Transverse colon (tissue), 4 donors: Measurements from ENCODE around the gene MSRB2. TPM values are rescaled to one million over a fixed set of nuclear protein-coding genes. Genes with fewer than 3 reads are reported as not detected.

Experiments
- DNase-seq: peaks from one replicate; pipeline ENCODE4 v3.0.0-alpha.2; 2019
- H3K27ac ChIP-seq, 4 donors: fragments of 200-600 bp; sonication (generic); 2 replicates each; pipeline ENCODE4 v1.5.1; 2016 to 2018; ENCODE audit warnings: inconsistent platforms in 4 of 4
- H3K27me3 ChIP-seq: fragments of 200-600 bp; sonication (generic); 2 replicates; pipeline ENCODE4 v1.5.1; 2017; ENCODE audit warnings: inconsistent platforms
- H3K36me3 ChIP-seq, 4 donors: fragments of 200-600 bp; sonication (generic); 2 replicates each; pipeline ENCODE4 v1.5.1; 2017 to 2019; ENCODE audit warnings: inconsistent platforms in 4 of 4
- H3K4me1 ChIP-seq, 4 donors: fragments of 200-600 bp; sonication (generic); 2 replicates each; pipeline ENCODE4 v1.5.1; 2017 to 2020; ENCODE audit warnings: inconsistent platforms in 4 of 4
- H3K4me3 ChIP-seq, 4 donors: fragments of 200-600 bp; sonication (generic); 1 replicate in 1 of 4; 2 replicates in 3 of 4; pipeline versions ENCODE4 v1.5.1 to v1.6.1; 2017 to 2019; ENCODE audit warnings: inconsistent platforms in 4 of 4
- H3K9me3 ChIP-seq, 2 donors: fragments of 200-600 bp; sonication (generic); 2 replicates each; pipeline ENCODE4 v1.5.1; 2017 to 2019; ENCODE audit warnings: inconsistent platforms in 2 of 2
- CTCF ChIP-seq, 5 experiments: fragments of 200-600 bp in 3 of 5; fragments of 450-650 bp in 2 of 5; sonication (generic) in 3 of 5; IDR thresholded peaks; 1 replicate in 2 of 5; 2 replicates in 3 of 5; pipeline ENCODE4 v1.5.1; 2016 to 2017; ENCODE audit warnings: antibody characterized with exemption in 5 of 5, inconsistent platforms in 3 of 5, mild to moderate bottlenecking in 2 of 5, moderate library complexity in 1 of 5
- EP300 ChIP-seq: sonication (generic); formaldehyde crosslinking; IDR thresholded peaks from one replicate; pipeline ENCODE4 v1.6.1; 2017; ENCODE audit warnings: antibody characterized with exemption, low read depth
- POLR2A ChIP-seq: fragments of 450-650 bp; IDR thresholded peaks from one replicate; pipeline ENCODE4 v1.6.1; 2016; ENCODE audit warnings: antibody characterized with exemption, mild to moderate bottlenecking, moderate library complexity
- POLR2AphosphoS5 ChIP-seq, 3 donors: sonication (generic); formaldehyde crosslinking; IDR thresholded peaks; one replicate each; pipeline ENCODE4 v1.6.1; 2016; ENCODE audit warnings: antibody characterized with exemption in 3 of 3
- WGBS, 2 donors: methylation state at CpG; one replicate each; pipeline ENCODE4 v1.1.5; 2018; ENCODE audit warnings: low coverage in 1 of 2; 5-methylcytosine and 5-hydroxymethylcytosine counted together
- in situ Hi-C, 4 donors: fragments of 200-750 bp; cut with MboI; loops; one replicate each; pipeline versions ENCODE4 v1.15.0 to v1.15.1; 2017; ENCODE audit warnings: low sequenced_read_pairs in 3 of 4, low pct_ligation_motif_present in 1 of 4, low pct_unique_long_range_greater_than_20kb in 1 of 4
- intact Hi-C: fragments of 100-400 bp; cut with DNase I; formaldehyde crosslinking; loops from one replicate; pipeline ENCODE4 v1.15.1; 2023; ENCODE audit warnings: low total_unique reads
- total RNA-seq, 4 donors: library from RNA; depleted of rRNA; stranded (reverse); fragments of >200 nt; gene quantifications; one replicate each; pipeline ENCODE4 v1.1.0, GENCODE V29; 2016

Gene MSRB2
- total RNA-seq, 4 donors from 2014 or later = 7.5 to 29.1 (median 19.2) TPM

GRCh38 chr10:23056186-23056579, 39.2 kb upstream of the MSRB2 start:
- Histone ChIP-seq H3K4me1 (no peaks in the 10 kb centered on the region), H3K27ac (no peak overlapping the region), H3K36me3 (no peaks in the 10 kb centered on the region), H3K9me3 (no peaks in the 10 kb centered on the region), H3K27me3 (no peaks in the 10 kb centered on the region), H3K4me3 (no peak overlapping the region)
- in situ Hi-C loops = no loop called here
- DNase-seq = no peak
- WGBS, 2 donors = 44 to 58% methylated on average over 3 of the region's 3 CpGs
- TF ChIP-seq POLR2A (no peak), EP300 (no peak), CTCF (IDR thresholded peaks at IDR 0.05) (no peak), POLR2AphosphoS5 (IDR thresholded peaks at IDR 0.05) (no peak)
- intact Hi-C loops = no loop called here

GRCh38 chr10:23058366-23058765, 37.0 kb upstream of the MSRB2 start:
- no peak overlapping the region for H3K27ac ChIP-seq
- no peak for TF ChIP-seq CTCF (IDR thresholded peaks at IDR 0.05)
- TF ChIP-seq EP300 = no peak
- TF ChIP-seq POLR2AphosphoS5 (IDR thresholded peaks at IDR 0.05) = no peak
- no peak for TF ChIP-seq POLR2A
- in situ Hi-C loops = no loop called here
- no peak for DNase-seq
- no peaks in the 10 kb centered on the region for H3K9me3 ChIP-seq
- no peaks in the 10 kb centered on the region for H3K27me3 ChIP-seq
- intact Hi-C loops = no loop called here
- peaks cover 0 to 7% (median 6%) of the 10 kb centered on the region in 4 donors for H3K4me1 ChIP-seq
- H3K36me3 ChIP-seq = no peaks in the 10 kb centered on the region
- H3K4me3 ChIP-seq = no peak overlapping the region
- 34 to 39% methylated on average over 3 of the region's 3 CpGs for WGBS, 2 donors

GRCh38 chr10:23060918-23061317, 34.5 kb upstream of the MSRB2 start:
- in situ Hi-C loops = no loop called here
- intact Hi-C loops = loop anchor here (10.0 kb wide), 1 partner anchor 1056 kb away; the partner anchor contains the start of gene DNAJC1

More at GRCh38 chr10:23060918-23061317, 34.5 kb upstream of the MSRB2 start:
- H3K4me3 ChIP-seq = no peak overlapping the region
- 0 to 64% methylated on average over 1 to 2 of the region's 2 CpGs for WGBS, 2 donors
- H3K36me3 ChIP-seq = no peaks in the 10 kb centered on the region
- no peaks in the 10 kb centered on the region for H3K9me3 ChIP-seq
- TF ChIP-seq EP300 (no peak), POLR2AphosphoS5 (IDR thresholded peaks at IDR 0.05) (no peak), CTCF (IDR thresholded peaks at IDR 0.05) (no peak), POLR2A (no peak)
- DNase-seq = no peak
- H3K27ac ChIP-seq = no peak overlapping the region
- H3K4me1 ChIP-seq = peaks cover 4 to 19% (median 16%) of the 10 kb centered on the region in 4 donors
- no peaks in the 10 kb centered on the region for H3K27me3 ChIP-seq
